Transverse colon (tissue), 4 donors: ENCODE results near the gene MALT1. TPM values are rescaled to one million over a fixed set of nuclear protein-coding genes. Genes with fewer than 3 reads are reported as not detected.

Experiments used
- DNase-seq: peaks from one replicate; pipeline ENCODE4 v3.0.0-alpha.2; 2019
- H3K27ac ChIP-seq, 4 donors: fragments of 200-600 bp; sonication (generic); 2 replicates each; pipeline ENCODE4 v1.5.1; 2016 to 2018; ENCODE audit warnings: inconsistent platforms in 4 of 4
- H3K27me3 ChIP-seq: fragments of 200-600 bp; sonication (generic); 2 replicates; pipeline ENCODE4 v1.5.1; 2017; ENCODE audit warnings: inconsistent platforms
- H3K36me3 ChIP-seq, 4 donors: fragments of 200-600 bp; sonication (generic); 2 replicates each; pipeline ENCODE4 v1.5.1; 2017 to 2019; ENCODE audit warnings: inconsistent platforms in 4 of 4
- H3K4me1 ChIP-seq, 4 donors: fragments of 200-600 bp; sonication (generic); 2 replicates each; pipeline ENCODE4 v1.5.1; 2017 to 2020; ENCODE audit warnings: inconsistent platforms in 4 of 4
- H3K4me3 ChIP-seq, 4 donors: fragments of 200-600 bp; sonication (generic); 1 replicate in 1 of 4; 2 replicates in 3 of 4; pipeline versions ENCODE4 v1.5.1 to v1.6.1; 2017 to 2019; ENCODE audit warnings: inconsistent platforms in 4 of 4
- H3K9me3 ChIP-seq, 2 donors: fragments of 200-600 bp; sonication (generic); 2 replicates each; pipeline ENCODE4 v1.5.1; 2017 to 2019; ENCODE audit warnings: inconsistent platforms in 2 of 2
- CTCF ChIP-seq, 5 experiments: fragments of 200-600 bp in 3 of 5; fragments of 450-650 bp in 2 of 5; sonication (generic) in 3 of 5; IDR thresholded peaks; 1 replicate in 2 of 5; 2 replicates in 3 of 5; pipeline ENCODE4 v1.5.1; 2016 to 2017; ENCODE audit warnings: antibody characterized with exemption in 5 of 5, inconsistent platforms in 3 of 5, mild to moderate bottlenecking in 2 of 5, moderate library complexity in 1 of 5
- EP300 ChIP-seq: sonication (generic); formaldehyde crosslinking; IDR thresholded peaks from one replicate; pipeline ENCODE4 v1.6.1; 2017; ENCODE audit warnings: antibody characterized with exemption, low read depth
- POLR2A ChIP-seq: fragments of 450-650 bp; IDR thresholded peaks from one replicate; pipeline ENCODE4 v1.6.1; 2016; ENCODE audit warnings: antibody characterized with exemption, mild to moderate bottlenecking, moderate library complexity
- POLR2AphosphoS5 ChIP-seq, 3 donors: sonication (generic); formaldehyde crosslinking; IDR thresholded peaks; one replicate each; pipeline ENCODE4 v1.6.1; 2016; ENCODE audit warnings: antibody characterized with exemption in 3 of 3
- WGBS, 2 donors: methylation state at CpG; one replicate each; pipeline ENCODE4 v1.1.5; 2018; ENCODE audit warnings: low coverage in 1 of 2; 5-methylcytosine and 5-hydroxymethylcytosine counted together
- in situ Hi-C, 4 donors: fragments of 200-750 bp; cut with MboI; loops; one replicate each; pipeline versions ENCODE4 v1.15.0 to v1.15.1; 2017; ENCODE audit warnings: low sequenced_read_pairs in 3 of 4, low pct_ligation_motif_present in 1 of 4, low pct_unique_long_range_greater_than_20kb in 1 of 4
- intact Hi-C: fragments of 100-400 bp; cut with DNase I; formaldehyde crosslinking; loops from one replicate; pipeline ENCODE4 v1.15.1; 2023; ENCODE audit warnings: low total_unique reads
- total RNA-seq, 4 donors: library from RNA; depleted of rRNA; stranded (reverse); fragments of >200 nt; gene quantifications; one replicate each; pipeline ENCODE4 v1.1.0, GENCODE V29; 2016

MALT1 gene
- total RNA-seq, 4 donors from 2014 or later, result 12.5 to 38.9 (median 29.5) TPM

DNA sequence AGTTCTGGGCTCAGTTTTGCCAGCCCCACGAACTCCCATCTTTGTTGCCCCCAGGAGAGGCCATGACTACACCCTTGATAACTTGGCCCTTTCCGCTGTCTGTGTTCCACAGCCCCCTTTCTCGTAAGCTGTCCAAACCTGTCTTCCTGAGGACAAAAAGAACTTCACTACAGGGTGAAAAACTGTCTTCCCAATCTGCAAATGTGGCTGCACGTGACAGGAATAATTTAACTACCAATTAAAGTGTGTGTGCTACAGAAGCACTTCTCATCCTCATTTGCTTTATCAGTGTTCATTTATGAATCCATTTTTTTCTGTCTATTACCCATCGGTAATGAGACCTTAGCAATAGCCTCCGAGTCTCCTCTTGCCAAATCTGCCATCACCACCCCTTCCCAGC, 33.3 kb upstream of the MALT1 start:
- 81 to 87% methylated on average over 5 to 6 of the region's 6 CpGs for WGBS, 2 donors
- Histone ChIP-seq H3K27me3 (no peaks in the 10 kb centered on the region), H3K9me3 (no peaks in the 10 kb centered on the region), H3K4me1 (no peaks in the 10 kb centered on the region), H3K4me3 (no peak overlapping the region), H3K36me3 (no peaks in the 10 kb centered on the region), H3K27ac (no peak overlapping the region)
- in situ Hi-C loops (no loop called here), intact Hi-C loops (no loop called here)
- no peak for DNase-seq
- no peak for TF ChIP-seq CTCF (IDR thresholded peaks at IDR 0.05)
- TF ChIP-seq POLR2A, result no peak
- no peak for TF ChIP-seq POLR2AphosphoS5 (IDR thresholded peaks at IDR 0.05)
- no peak for TF ChIP-seq EP300

GRCh38 chr18:58638441-58638840, 32.8 kb upstream of the MALT1 start:
- TF ChIP-seq POLR2AphosphoS5 (IDR thresholded peaks at IDR 0.05) (no peak), CTCF (IDR thresholded peaks at IDR 0.05) (no peak), POLR2A (no peak), EP300 (no peak)
- intact Hi-C loops, result no loop called here
- Histone ChIP-seq H3K4me3 (no peak overlapping the region), H3K9me3 (no peaks in the 10 kb centered on the region), H3K4me1 (no peaks in the 10 kb centered on the region), H3K27me3 (no peaks in the 10 kb centered on the region), H3K36me3 (no peaks in the 10 kb centered on the region), H3K27ac (no peak overlapping the region)
- in situ Hi-C loops, result no loop called here
- no peak for DNase-seq
- 60 to 70% methylated on average over 2 of the region's 2 CpGs for WGBS, 2 donors

DNA sequence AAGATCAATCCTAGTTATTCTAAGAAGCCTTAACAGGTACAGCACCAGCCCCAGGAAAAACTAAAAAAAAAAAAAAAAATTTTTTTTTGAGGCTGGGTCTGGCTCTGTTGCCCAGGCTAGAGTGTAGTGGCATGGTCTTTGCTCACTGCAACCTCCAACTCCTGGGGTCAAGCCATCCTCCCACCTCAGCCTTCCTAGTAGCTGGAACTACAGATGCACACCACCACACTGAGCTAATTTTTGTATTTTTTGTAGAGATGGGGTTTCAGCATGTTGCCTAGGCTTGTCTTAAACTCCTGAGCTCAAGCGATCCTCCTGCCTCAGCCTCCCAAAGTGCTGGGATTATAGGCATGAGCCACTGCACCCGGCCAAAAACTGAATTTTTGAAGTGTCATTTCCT, 32.0 kb upstream of the MALT1 start:
- TF ChIP-seq POLR2AphosphoS5 (IDR thresholded peaks at IDR 0.05) (no peak), POLR2A (no peak), CTCF (IDR thresholded peaks at IDR 0.05) (no peak), EP300 (no peak)
- no peaks in the 10 kb centered on the region for H3K36me3 ChIP-seq
- in situ Hi-C loops (no loop called here), intact Hi-C loops (no loop called here)
- H3K4me3 ChIP-seq, result no peak overlapping the region
- no peak for DNase-seq
- H3K9me3 ChIP-seq, result no peaks in the 10 kb centered on the region
- WGBS, 2 donors, result 85 to 90% methylated on average over 2 of the region's 2 CpGs
- H3K4me1 ChIP-seq, result no peaks in the 10 kb centered on the region
- H3K27me3 ChIP-seq, result no peaks in the 10 kb centered on the region
- no peak overlapping the region for H3K27ac ChIP-seq

- no peak for DNase-seq
- WGBS, 2 donors, result 58 to 69% methylated on average over 4 to 5 of the region's 5 CpGs
- no peak for TF ChIP-seq CTCF (IDR thresholded peaks at IDR 0.05)
- no peak for TF ChIP-seq POLR2A
- no peak for TF ChIP-seq POLR2AphosphoS5 (IDR thresholded peaks at IDR 0.05)
- TF ChIP-seq EP300, result no peak
Measured at GRCh38 chr18:58639751-58640427, 31.4 kb upstream of the MALT1 start.

More at GRCh38 chr18:58639751-58640427, 31.4 kb upstream of the MALT1 start:
- Histone ChIP-seq H3K36me3 (no peaks in the 10 kb centered on the region), H3K27ac (no peak overlapping the region), H3K9me3 (no peaks in the 10 kb centered on the region), H3K4me3 (no peak overlapping the region), H3K27me3 (no peaks in the 10 kb centered on the region), H3K4me1 (no peaks in the 10 kb centered on the region)
- intact Hi-C loops, result no loop called here
- in situ Hi-C loops, result no loop called here
